ENCODE measurements around the gene GAK.

Gene GAK

GRCh38 chr4:963276-964225, 31.4 kb upstream of the GAK start:
- DNase-seq = no peak

- DNase-seq = no peak
These were observed 30.4 kb upstream of the GAK start for GRCh38 chr4:962231-963208.

- DNase-seq = no peak
These were observed 29.5 kb upstream of the GAK start for GRCh38 chr4:961351-962230.

- DNase-seq = no peak
These were observed 28.7 kb upstream of the GAK start for GRCh38 chr4:960636-961350.

- DNase-seq = no peak
These were observed 28.1 kb upstream of the GAK start for GRCh38 chr4:960140-960635.

GRCh38 chr4:959338-960139, 27.4 kb upstream of the GAK start:
- no peak for DNase-seq

- no peak for DNase-seq
These were observed 26.7 kb upstream of the GAK start for GRCh38 chr4:958696-959337.

GRCh38 chr4:958314-958665, 26.2 kb upstream of the GAK start:
- DNase-seq = no peak

GRCh38 chr4:957581-958313, 25.6 kb upstream of the GAK start:
- DNase-seq = no peak

- no peak for DNase-seq
These were observed 25.1 kb upstream of the GAK start for GRCh38 chr4:957231-957580.

- no peak for DNase-seq
These were observed 24.6 kb upstream of the GAK start for GRCh38 chr4:956531-957230.

GRCh38 chr4:955931-956381, 23.8 kb upstream of the GAK start:
- no peak for DNase-seq

GRCh38 chr4:955161-955921, 23.2 kb upstream of the GAK start:
- DNase-seq = no peak

GRCh38 chr4:954211-955020, 22.3 kb upstream of the GAK start:
- no peak for DNase-seq

GRCh38 chr4:953574-953915, 21.4 kb upstream of the GAK start:
- DNase-seq = no peak

GRCh38 chr4:952881-953573, 20.9 kb upstream of the GAK start:
- DNase-seq = no peak
